Parathyroid adenoma (tissue), 2 donors: ENCODE results near the gene TP53RK.
A peak's percentile ranks its signal among the peaks of the same experiment; 100 is the strongest.

Source experiments
- H2AFZ ChIP-seq: fragments of 300-600 bp; sonication (generic); one replicate; pipeline ENCODE4 v1.7.0; 2017; ENCODE audit warnings: antibody characterized with exemption, mild to moderate bottlenecking
- H3K27ac ChIP-seq: fragments of 300-600 bp; sonication (generic); one replicate; pipeline ENCODE4 v1.7.0; 2017
- H3K27me3 ChIP-seq: fragments of 300-600 bp; sonication (generic); one replicate; pipeline ENCODE4 v1.7.0; 2017; ENCODE audit warnings: low read length; ENCODE audit not compliant: control insufficient read depth, insufficient read depth
- H3K36me3 ChIP-seq: fragments of 300-600 bp; sonication (generic); one replicate; pipeline ENCODE4 v1.7.0; 2017; ENCODE audit warnings: low read length; ENCODE audit not compliant: control insufficient read depth, insufficient read depth
- H3K4me1 ChIP-seq: fragments of 300-600 bp; sonication (generic); one replicate; pipeline ENCODE4 v1.7.0; 2017; ENCODE audit warnings: control low read depth
- H3K4me2 ChIP-seq: fragments of 300-600 bp; sonication (generic); one replicate; pipeline ENCODE4 v1.7.0; 2017; ENCODE audit warnings: low read length
- H3K4me3 ChIP-seq: fragments of 300-600 bp; sonication (generic); one replicate; pipeline ENCODE4 v1.7.0; 2017; ENCODE audit warnings: low read depth, low read length
- H3K79me2 ChIP-seq: fragments of 300-600 bp; sonication (generic); one replicate; pipeline ENCODE4 v1.7.0; 2017; ENCODE audit warnings: control low read depth
- H3K9ac ChIP-seq: fragments of 300-600 bp; sonication (generic); one replicate; pipeline ENCODE4 v1.7.0; 2017; ENCODE audit warnings: mild to moderate bottlenecking
- H3K9me3 ChIP-seq: fragments of 300-600 bp; sonication (generic); one replicate; pipeline ENCODE4 v1.7.0; 2017; ENCODE audit warnings: low read length; ENCODE audit not compliant: control insufficient read depth
- CTCF ChIP-seq: fragments of 300-600 bp; sonication (generic); IDR thresholded peaks from one replicate; pipeline ENCODE4 v1.7.0; 2017; ENCODE audit warnings: antibody characterized with exemption, mild to moderate bottlenecking
- donor health status: primary hyperparathyroidism.

Gene TP53RK

GRCh38 chr20:46708172-46708860, 19.1 kb upstream of the TP53RK start:
- no peak overlapping the region for H3K4me3 ChIP-seq
- H3K36me3 ChIP-seq: no peaks in the 10 kb centered on the region
- H3K4me2 ChIP-seq: no peak overlapping the region
- peaks cover 7% of the 10 kb centered on the region for H3K4me1 ChIP-seq
- H3K79me2 ChIP-seq: no peaks in the 10 kb centered on the region
- H3K27me3 ChIP-seq: no peaks in the 10 kb centered on the region
- no peak overlapping the region for H3K27ac ChIP-seq
- peak overlapping the region; percentile 96 for H2AFZ ChIP-seq
- no peaks in the 10 kb centered on the region for H3K9me3 ChIP-seq
- TF ChIP-seq CTCF: no peak
- no peak overlapping the region for H3K9ac ChIP-seq

- no peak overlapping the region for H3K27ac ChIP-seq
- H3K4me1 ChIP-seq: peaks cover 7% of the 10 kb centered on the region
- H2AFZ ChIP-seq: no peak overlapping the region
- H3K9me3 ChIP-seq: no peaks in the 10 kb centered on the region
- H3K79me2 ChIP-seq: no peaks in the 10 kb centered on the region
- no peak overlapping the region for H3K4me2 ChIP-seq
- no peak for TF ChIP-seq CTCF
- H3K36me3 ChIP-seq: no peaks in the 10 kb centered on the region
- H3K4me3 ChIP-seq: no peak overlapping the region
- H3K9ac ChIP-seq: no peak overlapping the region
- H3K27me3 ChIP-seq: no peaks in the 10 kb centered on the region
Measured at GRCh38 chr20:46706242-46706641, 17.0 kb upstream of the TP53RK start.

GRCh38 chr20:46705378-46705729, 16.1 kb upstream of the TP53RK start:
- Histone ChIP-seq H2AFZ (no peak overlapping the region), H3K9me3 (no peaks in the 10 kb centered on the region), H3K27ac (no peak overlapping the region), H3K4me1 (peaks cover 5% of the 10 kb centered on the region), H3K27me3 (no peaks in the 10 kb centered on the region), H3K79me2 (no peaks in the 10 kb centered on the region), H3K36me3 (no peaks in the 10 kb centered on the region), H3K4me2 (no peak overlapping the region), H3K4me3 (no peak overlapping the region), H3K9ac (no peak overlapping the region)
- no peak for TF ChIP-seq CTCF

- no peak overlapping the region for H3K4me2 ChIP-seq
- no peak for TF ChIP-seq CTCF
- no peak overlapping the region for H2AFZ ChIP-seq
- H3K4me1 ChIP-seq: no peaks in the 10 kb centered on the region
- no peaks in the 10 kb centered on the region for H3K27me3 ChIP-seq
- no peaks in the 10 kb centered on the region for H3K9me3 ChIP-seq
- no peaks in the 10 kb centered on the region for H3K79me2 ChIP-seq
- H3K27ac ChIP-seq: no peak overlapping the region
- H3K9ac ChIP-seq: no peak overlapping the region
- no peaks in the 10 kb centered on the region for H3K36me3 ChIP-seq
- H3K4me3 ChIP-seq: no peak overlapping the region
Measured at GRCh38 chr20:46704714-46705377, 15.6 kb upstream of the TP53RK start.

- H3K9me3 ChIP-seq: no peaks in the 10 kb centered on the region
- no peak overlapping the region for H3K4me2 ChIP-seq
- no peaks in the 10 kb centered on the region for H3K79me2 ChIP-seq
- no peak for TF ChIP-seq CTCF
- H3K27ac ChIP-seq: no peak overlapping the region
- H3K4me1 ChIP-seq: no peaks in the 10 kb centered on the region
- H2AFZ ChIP-seq: no peak overlapping the region
- no peaks in the 10 kb centered on the region for H3K36me3 ChIP-seq
- H3K9ac ChIP-seq: no peak overlapping the region
- no peak overlapping the region for H3K4me3 ChIP-seq
- no peaks in the 10 kb centered on the region for H3K27me3 ChIP-seq
Measured at GRCh38 chr20:46703435-46703834, 14.2 kb upstream of the TP53RK start.
